GM18861 (cell line): ENCODE data around the gene CLIP4.

Experiments
- ATAC-seq: cut with Tn5 transposase; IDR thresholded peaks from one replicate; pipeline ENCODE4 v1.9.1; 2021; ENCODE audit not compliant: unreplicated experiment

Gene CLIP4

DNA sequence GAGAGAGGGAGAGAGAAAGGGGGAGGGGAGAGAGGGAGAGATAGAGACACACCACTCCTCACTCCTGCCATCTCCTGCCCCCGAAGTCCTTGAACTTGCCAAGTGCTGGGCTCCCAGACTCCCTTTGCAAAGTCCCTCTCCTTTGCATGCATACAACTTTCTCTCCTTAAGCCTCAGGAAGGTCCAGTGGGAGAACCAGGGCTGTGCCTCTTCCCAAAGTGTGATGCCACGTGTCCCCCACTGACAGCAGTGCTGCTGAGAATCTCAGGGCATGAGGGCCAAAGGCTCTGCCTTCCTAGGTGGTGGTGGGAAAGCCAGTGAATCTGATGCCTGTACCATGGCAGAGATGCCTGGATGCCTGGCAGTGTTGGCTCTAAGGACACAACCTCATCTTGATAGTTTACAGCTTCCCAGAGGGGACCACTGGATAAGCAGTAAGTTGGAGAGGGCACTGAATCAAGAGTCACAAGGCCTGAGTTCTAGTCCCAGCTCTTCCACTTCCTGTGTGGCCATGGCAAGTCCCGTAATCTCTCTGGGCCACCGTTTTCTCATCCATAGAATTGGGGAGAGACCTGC lies 103.4 kb downstream of the CLIP4 start:
- ATAC-seq: no peak

- ATAC-seq: no peak
Measured at GRCh38 chr2:29219374-29219773, 104.2 kb downstream of the CLIP4 start.

DNA sequence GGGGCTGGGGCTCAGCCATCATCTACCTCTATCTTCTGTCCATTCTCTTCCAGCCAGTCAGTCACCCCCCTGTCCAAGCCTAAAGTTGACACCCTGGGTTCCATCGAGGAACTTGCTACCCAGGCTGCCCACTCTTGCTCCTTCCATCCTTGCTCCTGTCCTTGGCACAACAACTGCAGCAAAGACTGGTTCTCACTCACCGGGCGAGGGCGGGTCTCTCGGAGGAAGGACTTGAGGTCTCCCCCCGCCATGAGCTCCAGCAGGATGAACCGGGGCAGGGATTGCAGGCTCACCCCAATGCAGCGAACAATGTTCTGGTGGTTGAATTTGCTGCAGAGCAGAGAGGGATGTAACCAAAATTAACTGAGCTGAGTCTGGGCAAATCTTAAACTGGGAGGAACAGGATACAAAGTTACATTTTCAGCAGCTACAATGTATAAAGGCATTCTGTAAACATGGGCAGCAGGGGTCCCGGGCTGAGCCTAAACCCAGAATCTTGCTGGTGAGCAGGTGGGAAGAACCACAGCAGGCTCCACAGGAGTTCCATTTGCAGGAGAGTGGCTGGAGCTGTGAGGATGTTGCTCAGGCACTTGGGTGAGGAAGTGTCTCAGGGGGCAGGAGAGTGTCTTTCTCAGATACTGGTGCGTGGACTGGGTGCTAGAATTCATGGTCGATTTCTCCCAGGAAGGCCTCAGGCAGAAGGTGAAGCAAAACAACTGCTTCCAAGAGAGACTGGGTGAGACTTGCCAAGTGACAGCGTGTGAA lies 105.5 kb downstream of the CLIP4 start:
- no peak for ATAC-seq

DNA sequence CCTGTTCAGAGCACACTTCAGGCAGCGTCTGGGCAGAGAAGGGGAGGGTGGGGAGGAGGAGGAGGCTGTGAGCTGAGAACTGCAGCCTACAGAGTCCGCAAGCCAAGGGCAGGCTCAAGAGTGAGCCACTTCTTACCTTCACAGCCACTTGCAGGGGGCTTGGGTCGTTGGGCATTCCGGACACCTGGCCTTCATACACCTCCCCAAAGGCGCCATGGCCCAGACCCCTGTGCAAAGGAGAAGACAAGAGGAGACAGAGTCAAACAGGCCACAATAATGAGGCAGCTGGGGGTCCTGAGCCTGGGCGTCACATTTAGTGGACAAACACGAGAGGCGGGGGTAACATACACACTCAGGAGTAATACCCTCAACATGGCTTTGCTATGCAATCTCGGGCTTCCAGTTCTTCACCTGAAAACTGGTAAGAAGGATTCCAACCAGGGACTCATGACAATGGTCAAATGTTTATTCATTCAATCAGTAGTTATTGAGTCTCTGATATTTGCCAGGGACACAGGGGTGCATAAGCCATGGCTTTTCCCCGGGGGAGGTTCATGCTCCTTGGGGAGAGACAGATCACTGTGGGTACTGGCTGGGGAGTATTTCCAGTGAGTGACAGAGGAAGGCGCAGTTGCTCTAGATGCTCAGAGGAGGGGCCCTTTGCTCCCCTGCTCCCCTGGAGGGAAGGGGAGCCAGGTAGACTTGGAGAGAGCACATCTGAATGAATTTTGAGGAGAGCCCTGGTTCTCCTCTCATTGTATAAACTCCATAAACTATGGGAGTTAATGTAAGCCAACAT lies 107.4 kb downstream of the CLIP4 start:
- ATAC-seq: no peak

DNA sequence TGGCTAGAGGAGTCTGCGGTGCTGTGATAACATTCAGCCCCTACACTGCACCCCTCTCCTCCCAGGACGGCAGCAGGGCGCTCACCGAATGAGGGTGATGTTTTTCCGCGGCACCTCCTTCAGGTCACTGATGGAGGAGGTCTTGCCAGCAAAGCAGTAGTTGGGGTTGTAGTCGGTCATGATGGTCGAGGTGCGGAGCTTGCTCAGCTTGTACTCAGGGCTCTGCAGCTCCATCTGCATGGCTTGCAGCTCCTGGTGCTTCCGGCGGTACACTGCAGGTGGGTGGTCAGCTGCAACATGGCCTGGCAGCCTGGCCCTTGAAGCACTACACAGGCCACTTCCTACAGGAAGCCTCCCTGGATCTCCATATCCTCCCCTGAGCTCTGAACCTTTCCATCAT lies 108.0 kb downstream of the CLIP4 start:
- no peak for ATAC-seq

GRCh38 chr2:29223851-29224692 lies 108.9 kb downstream of the CLIP4 start:
- no peak for ATAC-seq

DNA sequence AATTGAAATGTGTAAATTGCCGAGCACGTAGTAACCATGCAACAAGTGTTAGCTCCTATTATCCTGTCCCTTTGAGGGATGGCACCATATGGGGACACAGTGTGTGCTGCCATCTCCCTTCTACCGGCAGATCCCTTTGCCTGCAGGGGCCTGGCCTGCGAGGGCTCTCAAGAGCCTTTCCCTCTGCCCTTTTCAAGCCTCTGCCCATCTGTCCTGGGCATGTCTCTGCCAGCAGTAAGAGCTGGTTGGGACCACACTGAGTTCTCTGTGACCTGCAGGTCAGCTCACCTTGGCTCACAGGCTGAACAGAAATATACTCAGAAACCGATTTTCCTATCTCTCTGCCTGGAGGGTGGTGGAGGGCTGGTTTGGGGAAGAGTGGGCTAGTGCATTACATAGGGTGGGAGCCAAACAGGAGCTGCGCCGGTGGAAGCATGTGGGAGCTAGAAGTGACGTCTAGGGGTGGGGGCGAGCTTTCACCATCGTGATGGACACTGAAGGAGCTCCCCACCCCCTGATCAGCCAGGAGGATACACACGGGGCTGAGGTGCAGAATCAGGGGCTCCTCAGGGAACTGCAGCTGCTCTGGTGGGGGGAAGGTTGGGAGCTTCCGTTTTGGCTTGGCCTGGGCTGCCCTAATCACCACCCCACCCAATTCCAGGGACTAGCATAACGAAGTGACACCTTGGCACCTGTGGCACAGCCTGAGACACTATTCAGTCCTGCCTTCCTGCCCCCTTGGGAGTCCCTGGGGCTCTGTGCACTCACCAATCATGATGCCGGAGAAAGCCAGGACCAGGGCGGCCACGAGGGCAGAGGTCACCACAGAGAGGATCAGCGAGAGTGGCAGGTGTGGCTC lies 109.7 kb downstream of the CLIP4 start:
- ATAC-seq: no peak

DNA sequence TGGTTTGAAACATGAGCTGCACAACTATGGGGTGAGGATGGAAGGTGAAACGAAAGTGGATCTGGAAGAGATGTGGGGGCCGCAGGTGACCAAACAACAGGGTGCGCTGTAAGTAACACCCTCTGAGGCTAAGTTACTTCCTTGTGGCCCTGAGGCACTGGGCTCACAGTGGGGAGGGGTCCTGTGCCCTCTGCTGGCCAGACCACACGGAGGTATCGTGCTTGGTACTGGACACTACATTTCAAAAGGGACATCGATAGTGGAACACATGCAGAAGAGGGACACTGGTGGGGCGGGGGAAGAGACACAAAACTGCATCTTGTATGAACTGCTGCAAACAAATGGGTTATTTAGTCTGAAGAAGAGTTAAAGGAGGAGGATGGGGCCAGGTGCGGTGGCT lies 110.6 kb downstream of the CLIP4 start:
- ATAC-seq: no peak

DNA sequence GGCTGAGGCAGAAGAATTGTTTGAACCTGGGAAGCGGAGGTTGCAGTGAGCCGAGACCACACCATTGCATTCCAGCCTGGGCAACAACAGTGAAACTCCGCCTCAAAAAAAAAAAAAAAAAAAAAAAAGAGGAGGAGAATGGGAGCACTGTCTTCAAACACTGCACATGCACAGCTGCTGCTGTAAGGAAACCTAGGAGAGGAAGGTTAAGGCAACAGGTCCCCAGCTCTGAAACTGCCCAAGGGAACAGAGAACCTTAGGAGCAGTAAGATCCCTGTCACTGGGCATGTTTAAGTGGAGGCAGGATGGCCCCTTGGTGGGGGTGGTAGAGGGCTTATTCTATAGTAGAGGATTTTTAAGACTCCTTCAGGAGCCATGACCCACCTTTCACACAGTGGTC lies 111.2 kb downstream of the CLIP4 start:
- no peak for ATAC-seq

DNA sequence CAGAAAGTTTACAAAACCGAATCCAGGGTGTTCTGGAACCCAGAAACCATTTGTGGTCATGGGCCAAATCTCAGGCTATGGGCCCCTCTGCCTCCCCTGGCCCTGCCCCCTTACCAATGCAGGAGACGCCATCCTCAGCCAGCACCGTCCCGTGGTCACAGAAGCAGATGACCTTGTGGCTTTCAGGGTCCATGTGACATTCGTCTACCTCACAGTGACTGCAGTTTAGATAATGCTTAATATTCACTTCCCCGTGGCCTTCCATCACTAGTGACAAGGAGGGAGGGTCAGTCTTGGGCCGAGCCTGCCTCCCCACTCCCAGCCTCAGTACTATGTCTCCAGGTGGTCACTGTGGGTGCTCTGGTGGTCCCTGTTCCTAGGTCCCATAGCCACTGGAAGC lies 111.6 kb downstream of the CLIP4 start:
- no peak for ATAC-seq

DNA sequence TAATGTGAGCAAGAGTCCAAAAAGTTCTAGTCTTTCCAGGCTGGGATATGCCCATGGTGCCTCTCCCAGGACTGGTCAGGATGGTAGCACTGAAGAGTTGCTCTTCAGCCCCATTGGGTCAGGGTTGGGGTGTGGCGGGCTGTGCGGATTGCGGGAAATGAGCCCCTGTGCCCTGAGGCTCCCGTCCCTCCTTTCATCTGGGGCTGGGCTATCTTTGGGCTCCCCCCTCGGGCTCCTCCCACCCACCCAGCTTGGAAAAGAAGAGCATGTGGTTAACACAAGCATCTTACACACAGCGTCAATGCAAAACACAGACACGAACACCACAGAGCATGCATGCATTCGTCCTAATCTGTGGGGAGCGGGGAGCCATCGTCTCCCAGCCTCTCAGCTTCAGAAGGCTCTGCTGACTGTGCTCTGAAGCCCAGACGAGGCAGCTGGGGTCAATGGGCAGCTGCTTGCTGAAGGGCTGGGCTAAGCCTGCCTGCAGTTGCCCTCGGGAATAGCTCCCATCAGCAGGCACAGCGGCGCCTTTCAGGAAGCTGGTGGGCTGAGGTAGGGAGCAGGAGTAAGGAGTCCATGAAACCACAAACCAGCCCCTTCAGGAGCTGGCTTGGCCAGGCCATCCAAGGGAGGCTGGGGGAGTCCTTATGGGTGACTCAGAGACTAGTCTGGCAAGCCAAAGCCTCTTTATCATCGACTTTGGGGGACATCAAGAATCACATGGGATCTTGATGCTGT lies 112.9 kb downstream of the CLIP4 start:
- no peak for ATAC-seq

- no peak for ATAC-seq
Measured at GRCh38 chr2:29228947-29229346, 113.7 kb downstream of the CLIP4 start.

GRCh38 chr2:29229640-29230039 lies 114.4 kb downstream of the CLIP4 start:
- ATAC-seq: no peak

DNA sequence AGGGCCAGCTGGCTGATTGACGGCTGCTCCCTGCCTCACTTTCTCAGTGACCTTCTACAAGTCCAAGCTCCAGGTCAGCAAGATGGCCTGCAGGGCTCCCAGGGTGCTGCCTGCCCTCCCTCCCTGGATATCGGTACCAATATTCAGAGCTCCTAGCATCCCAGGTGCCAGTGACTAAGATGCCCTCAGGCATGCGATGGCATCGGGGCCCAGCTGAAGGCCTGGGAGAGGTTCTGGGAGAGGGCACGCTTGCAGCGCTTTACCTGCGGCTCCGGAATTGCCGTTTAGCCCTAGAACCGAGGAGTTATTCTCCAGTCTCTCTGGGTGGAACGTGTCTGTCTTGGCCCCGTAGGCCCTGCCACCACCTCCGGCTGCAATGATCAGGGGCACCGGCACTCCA lies 116.8 kb downstream of the CLIP4 start:
- ATAC-seq: no peak

GRCh38 chr2:29233428-29233827 lies 118.2 kb downstream of the CLIP4 start:
- ATAC-seq: no peak

DNA sequence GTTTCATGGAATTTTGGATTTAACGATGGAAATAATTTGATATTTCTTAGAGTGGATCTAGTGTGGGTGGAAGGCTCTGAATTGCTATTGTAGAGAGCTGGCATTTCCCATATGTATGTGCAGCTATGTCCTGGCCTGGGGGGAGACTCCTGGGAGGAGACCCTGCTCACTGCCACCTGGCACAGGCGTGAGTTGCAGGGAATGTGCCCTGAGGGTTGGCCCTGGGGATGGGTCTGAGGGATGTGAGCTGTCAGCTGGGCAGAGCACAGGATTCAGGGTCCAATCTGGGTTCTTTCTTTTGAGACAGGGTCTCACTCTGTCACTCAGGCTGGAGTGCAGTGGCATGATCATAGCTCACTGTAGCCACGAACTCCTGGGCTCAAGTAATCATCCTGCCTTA lies 120.2 kb downstream of the CLIP4 start:
- ATAC-seq: no peak

- ATAC-seq: no peak
Measured at GRCh38 chr2:29236074-29236473, 120.9 kb downstream of the CLIP4 start.

DNA sequence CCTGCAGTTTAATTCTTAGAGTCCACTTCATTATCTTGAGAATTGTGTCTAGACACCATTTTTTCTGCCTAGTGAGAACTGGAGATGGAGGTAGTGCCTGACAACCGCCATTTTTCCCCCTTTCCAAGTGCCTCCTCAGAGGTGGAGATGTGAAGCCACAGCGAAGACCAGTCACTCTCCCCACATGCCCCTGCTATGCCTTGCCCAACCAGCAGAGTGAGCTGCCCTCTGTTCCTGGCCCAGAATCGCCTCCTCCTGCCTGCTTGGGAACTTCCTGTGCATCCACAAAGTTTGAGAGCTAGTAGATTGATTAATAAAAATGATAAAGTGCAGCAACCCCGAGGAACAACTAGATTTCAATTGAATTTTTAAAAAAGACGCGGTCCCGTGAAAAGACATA lies 123.3 kb downstream of the CLIP4 start:
- no peak for ATAC-seq
